ENCODE data around the gene HELZ. TPM values are rescaled to one million over a fixed set of nuclear protein-coding genes. Genes with fewer than 3 reads are reported as not detected.

The HELZ gene
- total and polyA plus RNA-seq, 10 donors, result 2.5 to 154 (median 88.7) TPM

DNA sequence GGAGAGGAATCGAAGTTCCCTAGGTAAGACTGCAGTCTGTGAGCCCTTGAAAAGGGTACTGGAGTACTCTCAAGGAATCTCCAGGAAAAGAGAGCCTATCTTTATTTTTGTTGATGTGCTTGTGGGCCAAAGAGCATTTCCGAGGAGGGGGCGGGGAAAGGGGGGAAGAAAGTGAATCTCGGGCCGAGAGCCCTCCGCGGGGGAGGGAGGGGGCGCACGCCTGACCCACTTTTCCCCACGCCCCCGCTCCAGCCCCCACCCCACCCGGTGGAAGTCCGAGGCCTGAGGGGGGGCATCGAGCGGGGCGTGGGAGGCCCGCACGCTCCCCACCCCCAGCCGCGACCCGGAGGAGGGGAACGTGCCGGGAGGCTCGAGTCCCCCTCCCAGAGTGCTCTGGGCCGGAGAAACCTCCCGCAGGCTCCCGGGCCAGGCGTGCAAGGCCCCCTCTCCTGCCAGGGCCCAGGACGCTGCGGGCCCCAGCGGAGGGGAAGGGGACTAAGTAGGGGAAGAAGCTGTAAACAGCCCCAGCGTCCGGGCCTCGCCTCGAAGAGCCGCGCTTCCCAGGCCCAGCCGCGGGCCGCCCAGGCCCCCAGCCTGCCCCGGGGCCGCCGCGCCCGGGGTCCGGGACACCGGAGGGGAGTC is 444 bp downstream of the HELZ start:
- peaks cover 0 to 12% (median 0%) of the 10 kb centered on the region in 7 donors for H3K27me3 ChIP-seq (replicated peaks in 1 of 7)
- TF ChIP-seq CTCF (IDR thresholded peaks at IDR 0.05 in 8 of 11, conservative IDR thresholded peaks at IDR 0.05 in 3 of 11) (no peak), POLR2AphosphoS5 (IDR thresholded peaks at IDR 0.05) (no peak), POLR2A (IDR thresholded peaks at IDR 0.05) (no peak)
- peak overlapping the region; percentile 68 to 98 (median 94) for H3K4me3 ChIP-seq
- intact Hi-C loops (cut with DNase I; ENCODE audit: low total_unique reads), result no loop called here
- H3K36me3 ChIP-seq, result peaks cover 0 to 26% (median 7%) of the 10 kb centered on the region in 6 donors
- H3K27ac ChIP-seq, result peak overlapping the region; percentile 63 to 95 (median 90)
- peaks cover 39 to 77% (median 64%) of the 10 kb centered on the region in 6 donors for H3K4me1 ChIP-seq
- 0 to 1% (median 1%) methylated on average over 21 to 46 of the region's 47 CpGs for WGBS, 5 donors
- no peaks in the 10 kb centered on the region for H3K9me3 ChIP-seq
- peak; percentile 88 for DNase-seq

- DNase-seq, result no peak
- intact Hi-C loops (cut with DNase I; ENCODE audit: low total_unique reads), result no loop called here
- H3K4me3 ChIP-seq, result peak overlapping the region in 5 of 8 donors; percentile 68 to 96 (median 94)
- no peak overlapping the region for H3K27ac ChIP-seq
- no peaks in the 10 kb centered on the region for H3K9me3 ChIP-seq
- peaks cover 0 to 39% (median 19%) of the 10 kb centered on the region in 6 donors for H3K36me3 ChIP-seq
- peaks cover 0 to 12% (median 0%) of the 10 kb centered on the region in 7 donors for H3K27me3 ChIP-seq (replicated peaks in 1 of 7)
- 77 to 88% (median 81%) methylated on average over 5 of the region's 5 CpGs for WGBS, 5 donors
- TF ChIP-seq POLR2AphosphoS5 (IDR thresholded peaks at IDR 0.05), result no peak
- TF ChIP-seq CTCF (IDR thresholded peaks at IDR 0.05 in 8 of 11, conservative IDR thresholded peaks at IDR 0.05 in 3 of 11), result no peak
- TF ChIP-seq POLR2A (IDR thresholded peaks at IDR 0.05), result no peak
- peaks cover 39 to 85% (median 67%) of the 10 kb centered on the region in 6 donors for H3K4me1 ChIP-seq
These were observed 1.7 kb downstream of the HELZ start for GRCh38 chr17:67243284-67243683.

GRCh38 chr17:67241719-67242341 is 3.2 kb downstream of the HELZ start:
- 82 to 93% (median 85%) methylated on average over 7 of the region's 7 CpGs for WGBS, 5 donors
- TF ChIP-seq CTCF (IDR thresholded peaks at IDR 0.05 in 8 of 11, conservative IDR thresholded peaks at IDR 0.05 in 3 of 11) (no peak), POLR2AphosphoS5 (IDR thresholded peaks at IDR 0.05) (no peak), POLR2A (IDR thresholded peaks at IDR 0.05) (no peak)
- Histone ChIP-seq H3K4me3 (no peak overlapping the region), H3K27ac (peak overlapping the region in 1 of 8 donors; percentile 5), H3K4me1 (peaks cover 39 to 77% (median 61%) of the 10 kb centered on the region in 6 donors), H3K36me3 (peaks cover 0 to 53% (median 33%) of the 10 kb centered on the region in 6 donors), H3K9me3 (no peaks in the 10 kb centered on the region), H3K27me3 (replicated peaks in 1 of 7) (peaks cover 0 to 12% (median 0%) of the 10 kb centered on the region in 7 donors)
- DNase-seq, result no peak
- intact Hi-C loops (cut with DNase I; ENCODE audit: low total_unique reads), result no loop called here

DNA sequence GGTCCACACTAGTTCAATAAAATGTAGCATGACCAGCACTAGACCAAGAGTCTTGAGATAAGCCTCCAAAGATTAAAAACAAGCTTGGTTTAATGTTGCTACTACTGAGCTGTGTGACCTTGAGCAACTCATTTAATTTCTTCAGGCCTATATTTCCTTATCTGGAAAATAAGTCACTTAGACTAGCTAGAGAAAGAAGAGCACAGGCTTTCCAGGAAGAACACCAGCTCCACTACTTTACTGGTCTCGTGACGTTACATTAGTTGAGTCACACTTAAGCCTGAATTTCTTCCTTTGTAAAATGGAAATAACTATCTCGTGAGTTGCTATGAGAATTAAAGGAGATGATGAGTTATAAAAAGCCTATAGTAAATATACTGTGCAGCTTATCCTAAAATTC is 5.4 kb downstream of the HELZ start:
- no peaks in the 10 kb centered on the region for H3K27me3 ChIP-seq (replicated peaks in 1 of 7)
- intact Hi-C loops (cut with DNase I; ENCODE audit: low total_unique reads), result no loop called here
- WGBS, 5 donors, result 73 to 93% (median 81%) methylated on average over 3 of the region's 3 CpGs
- no peak for TF ChIP-seq POLR2AphosphoS5 (IDR thresholded peaks at IDR 0.05)
- no peak for TF ChIP-seq POLR2A (IDR thresholded peaks at IDR 0.05)
- no peak overlapping the region for H3K4me3 ChIP-seq
- H3K36me3 ChIP-seq, result peaks cover 0 to 76% (median 47%) of the 10 kb centered on the region in 6 donors
- no peak overlapping the region for H3K27ac ChIP-seq
- no peak for DNase-seq
- H3K9me3 ChIP-seq, result no peaks in the 10 kb centered on the region
- peaks cover 33 to 68% (median 52%) of the 10 kb centered on the region in 6 donors for H3K4me1 ChIP-seq
